NCI-H2107 (cell line): Measurements from ENCODE around the gene NDUFC2.
"Not testable (repeated sequence)": the region's sequence is repeated elsewhere in the genome, so short reads cannot be mapped to it uniquely, and the experiment has no call there.

Experiments
- DNase-seq: peaks from one replicate; lab custom pipeline; 2025; lab: John Stamatoyannopoulos, UW

Gene NDUFC2

DNA sequence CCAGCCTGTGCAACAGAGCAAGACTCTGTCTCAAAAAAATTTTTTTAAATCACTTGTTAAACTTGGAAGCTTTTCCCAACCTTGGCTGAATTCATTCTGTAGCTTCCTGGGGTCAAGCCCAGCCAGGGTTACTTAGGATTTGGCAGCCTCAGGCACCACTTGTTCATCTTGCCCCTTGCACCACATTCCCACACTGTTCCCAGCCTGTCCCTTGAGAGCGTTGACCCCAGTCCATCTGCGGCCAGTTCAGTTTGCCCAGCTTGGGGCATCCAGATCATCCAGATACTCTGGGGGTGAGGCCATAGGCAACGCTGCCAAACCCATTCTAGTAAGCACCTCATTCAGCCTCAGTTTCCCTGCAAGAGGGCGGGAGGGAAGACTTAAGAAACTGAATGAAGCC lies 24.7 kb downstream of the NDUFC2 start:
- DNase-seq, result no peak

DNA sequence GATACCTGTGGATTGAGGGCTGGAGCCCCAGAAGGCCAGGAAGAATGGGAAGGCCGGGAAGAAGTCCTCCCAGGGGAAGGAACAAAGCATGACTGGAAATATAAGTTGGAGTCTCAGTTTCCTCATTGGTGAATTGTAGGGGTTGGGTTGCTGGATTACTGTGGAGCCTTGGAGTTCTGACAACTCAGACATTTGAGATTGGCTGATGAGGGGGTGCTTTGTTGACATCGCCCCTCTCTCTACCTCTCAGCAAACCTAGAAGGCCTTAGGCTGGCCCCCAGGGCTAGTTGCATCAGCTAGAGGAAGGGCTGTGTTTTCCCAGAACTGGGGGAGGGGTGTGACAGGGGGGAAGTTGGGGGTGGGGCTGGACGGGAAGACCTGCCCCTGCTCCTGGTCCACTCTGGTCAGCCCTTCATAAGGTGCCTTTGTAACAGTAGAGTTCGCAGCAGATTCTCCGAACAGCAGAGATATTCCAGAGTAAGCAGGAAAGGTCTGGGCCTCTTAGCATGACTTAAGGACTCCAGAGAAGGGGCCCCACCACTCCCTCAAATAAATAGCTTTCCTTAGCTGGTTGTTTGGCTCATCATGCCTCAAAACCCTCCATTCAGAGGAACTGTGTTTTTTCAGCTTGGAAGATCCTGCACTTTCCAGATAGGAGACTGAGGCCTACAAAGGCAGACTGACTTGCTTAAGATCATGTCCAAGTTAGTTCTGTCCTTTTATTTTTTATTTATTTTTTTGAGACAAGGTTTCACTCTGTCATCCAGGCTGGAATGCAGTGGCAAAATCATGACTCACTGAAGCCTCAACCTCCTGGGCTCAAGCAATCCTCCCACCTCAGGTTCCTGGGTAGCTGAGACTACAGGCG lies 28.5 kb downstream of the NDUFC2 start:
- DNase-seq, result no peak

DNA sequence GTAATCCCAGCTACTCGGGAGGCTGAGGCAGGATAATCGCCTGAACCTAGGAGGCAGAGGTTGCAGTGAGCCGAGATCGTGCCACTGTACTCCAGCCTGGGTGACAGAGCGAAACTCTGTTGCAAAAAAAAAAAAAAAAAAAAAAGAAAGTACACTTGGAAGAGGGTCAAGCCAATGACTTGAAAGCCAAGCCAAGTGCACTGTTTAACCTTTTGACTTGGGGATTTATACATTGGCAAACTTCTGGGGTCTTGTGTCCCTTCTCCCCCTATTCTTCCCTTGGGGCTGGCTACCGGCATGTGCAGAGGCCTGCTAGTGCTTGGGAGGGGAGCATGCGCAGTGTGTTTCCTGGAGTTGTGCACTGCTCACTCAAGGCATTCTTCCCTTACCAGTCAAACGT lies 30.3 kb downstream of the NDUFC2 start:
- DNase-seq, result no peak

DNA sequence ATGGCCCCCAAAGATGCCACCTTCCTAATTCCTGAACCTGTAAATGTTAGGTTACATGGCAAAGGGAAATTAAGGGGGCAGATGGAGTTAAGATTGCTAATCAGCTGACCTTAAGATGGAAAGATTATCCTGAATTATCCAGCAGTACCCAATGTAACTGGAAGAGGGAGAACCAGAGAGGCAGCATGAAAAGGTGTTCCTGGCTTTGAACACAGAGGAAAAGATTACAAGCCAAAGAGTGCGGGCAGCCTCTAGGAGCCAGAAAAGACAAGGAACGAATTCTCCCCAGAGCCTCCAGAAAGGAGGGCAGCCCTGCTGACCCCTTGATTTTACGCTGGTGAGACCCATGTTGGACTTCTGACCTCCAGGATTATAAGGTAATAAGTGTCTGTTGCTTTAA lies 31.1 kb downstream of the NDUFC2 start:
- DNase-seq, result no peak

DNA sequence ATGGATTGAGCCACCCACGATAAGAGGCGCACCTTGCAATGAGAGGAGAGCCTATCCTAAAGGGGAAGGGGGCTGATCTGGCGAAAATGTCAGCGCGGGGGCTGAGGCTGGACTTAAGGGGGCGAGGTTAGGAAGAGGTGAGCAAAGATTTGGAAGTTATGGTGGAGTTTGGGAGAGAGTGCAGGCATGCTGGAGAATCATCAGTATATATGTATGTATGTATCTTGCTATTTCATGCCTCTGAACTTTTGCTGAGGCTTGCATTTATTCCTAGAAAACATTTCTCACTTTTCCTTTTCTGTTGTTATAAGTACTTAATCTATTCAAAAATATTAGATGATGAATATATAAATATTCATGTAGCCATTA lies 33.2 kb downstream of the NDUFC2 start:
- DNase-seq, result no peak

DNA sequence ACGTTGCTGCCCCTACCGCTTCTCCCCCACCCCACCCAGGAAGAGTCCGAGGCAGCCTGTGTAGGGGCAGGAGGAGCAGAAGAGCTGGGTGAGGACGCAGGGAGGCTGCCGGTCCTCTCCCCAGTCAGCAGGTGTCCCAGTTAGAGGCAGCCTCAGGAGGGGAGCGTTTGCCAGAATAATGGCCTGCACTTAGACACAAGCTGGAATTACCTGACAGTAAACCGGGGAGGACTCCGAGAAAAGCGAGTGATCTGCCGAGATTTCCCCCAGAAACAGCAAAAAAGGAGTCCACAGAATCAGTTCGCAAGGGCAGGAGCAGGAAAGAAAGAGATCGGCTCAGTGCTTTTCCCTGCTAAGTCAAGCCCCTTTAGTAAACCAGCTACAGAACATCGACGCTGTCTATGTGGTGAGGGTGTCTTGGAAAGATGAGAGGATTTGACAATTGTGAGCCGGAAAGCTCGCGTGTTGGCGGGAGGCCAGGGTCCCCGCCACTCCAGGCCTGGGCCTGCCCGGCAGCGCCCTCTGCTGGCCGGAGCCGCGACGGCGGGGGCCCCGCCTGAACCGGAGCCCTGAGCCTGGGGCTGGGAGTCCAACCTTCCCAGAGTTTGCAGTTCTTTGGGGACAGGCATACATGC lies 33.7 kb downstream of the NDUFC2 start:
- DNase-seq, result peak; percentile 50

DNA sequence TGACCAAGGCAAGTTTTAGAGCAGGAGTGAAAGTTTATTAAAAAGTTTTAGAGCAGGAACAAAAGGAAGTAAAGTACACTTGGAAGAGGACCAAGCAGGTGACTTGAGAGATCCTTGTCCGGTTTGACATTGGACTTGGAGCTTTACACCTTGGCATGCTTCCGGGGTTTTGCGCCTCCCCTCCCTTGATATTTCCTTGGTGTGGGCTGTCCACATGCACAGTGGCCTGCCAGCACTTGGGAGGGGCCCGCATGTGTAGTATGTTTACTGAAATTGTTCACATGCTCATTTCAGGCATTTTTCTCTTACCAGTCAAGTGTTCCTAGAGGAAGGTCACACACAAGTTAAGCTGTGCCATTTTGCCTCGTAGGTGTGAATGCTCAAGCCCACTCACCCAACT lies 35.0 kb downstream of the NDUFC2 start:
- DNase-seq, result no peak

DNA sequence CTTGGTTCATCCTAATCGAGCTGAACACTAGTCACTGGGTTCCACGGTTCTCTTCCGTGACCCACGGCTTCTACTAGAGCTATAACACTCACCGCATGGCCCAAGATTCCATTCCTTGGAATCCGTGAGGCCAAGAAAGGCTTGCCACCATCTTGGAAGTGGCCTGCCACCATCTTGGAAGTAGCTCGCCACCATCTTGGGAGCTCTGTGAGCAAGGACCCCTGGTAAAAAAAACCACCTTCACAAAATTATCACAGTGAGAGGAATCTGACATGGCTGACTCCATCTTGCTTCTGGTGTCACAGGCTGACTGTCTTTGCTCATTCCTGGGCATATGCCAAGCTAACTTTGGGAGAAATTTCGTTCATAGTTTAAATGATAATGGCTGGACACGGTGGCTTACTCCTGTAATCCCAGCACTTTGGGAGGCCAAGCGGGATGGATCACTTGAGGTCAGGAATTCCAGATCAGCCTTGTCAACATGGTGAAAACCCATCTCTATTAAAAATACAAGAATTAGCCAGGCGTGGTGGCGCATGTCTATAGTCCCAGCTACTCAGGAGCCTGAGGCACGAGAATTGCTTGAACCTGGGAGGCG lies 37.7 kb downstream of the NDUFC2 start:
- no peak for DNase-seq

DNA sequence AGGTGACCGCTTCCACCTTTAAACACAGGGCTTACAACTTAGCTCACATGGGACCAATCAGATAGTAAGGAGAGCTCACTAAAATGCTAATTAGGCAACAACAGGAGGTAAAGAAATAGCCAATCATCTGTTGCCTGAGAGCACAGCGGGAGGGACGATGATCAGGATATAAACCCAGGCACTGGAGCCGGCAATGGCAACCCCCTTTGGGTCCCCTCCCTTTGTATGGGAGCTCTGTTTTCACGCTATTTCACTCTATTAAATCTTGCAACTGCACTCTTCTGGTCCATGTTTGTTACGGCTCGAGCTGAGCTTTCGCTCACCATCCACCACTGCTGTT lies 38.3 kb downstream of the NDUFC2 start:
- not testable (repeated sequence) for DNase-seq

DNA sequence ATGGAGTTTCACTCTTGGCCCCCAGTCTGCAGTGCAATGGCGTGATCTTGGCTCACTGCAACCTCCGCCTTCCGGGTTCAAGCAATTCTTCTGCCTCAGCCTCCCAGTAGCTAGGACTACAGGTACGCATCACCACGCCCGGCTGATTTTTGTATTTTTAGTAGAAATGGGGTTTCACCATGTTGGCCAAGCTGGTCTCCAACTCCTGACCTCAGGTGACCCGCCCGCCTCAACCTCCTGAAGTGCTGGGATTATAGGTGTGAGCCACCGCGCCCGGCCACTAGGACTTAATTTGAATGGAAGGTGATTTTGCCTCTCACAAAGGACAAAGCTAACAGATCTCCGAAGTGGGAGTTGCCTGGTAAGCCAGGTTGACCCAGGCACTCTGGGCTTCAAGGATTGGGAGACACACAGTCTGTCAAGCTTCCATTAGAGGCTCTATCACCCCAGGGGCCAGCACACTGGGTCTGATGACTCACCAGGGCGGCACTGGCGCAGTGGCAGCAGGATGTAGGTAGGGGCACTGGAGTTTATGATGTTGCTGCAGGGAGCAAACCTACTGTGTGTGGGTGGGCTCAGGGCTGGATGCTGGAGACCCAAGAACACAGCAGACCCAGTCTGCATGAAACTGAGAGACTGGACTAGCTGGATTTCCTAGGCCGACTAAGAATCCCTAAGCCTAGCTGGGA lies 38.8 kb downstream of the NDUFC2 start:
- DNase-seq, result no peak

DNA sequence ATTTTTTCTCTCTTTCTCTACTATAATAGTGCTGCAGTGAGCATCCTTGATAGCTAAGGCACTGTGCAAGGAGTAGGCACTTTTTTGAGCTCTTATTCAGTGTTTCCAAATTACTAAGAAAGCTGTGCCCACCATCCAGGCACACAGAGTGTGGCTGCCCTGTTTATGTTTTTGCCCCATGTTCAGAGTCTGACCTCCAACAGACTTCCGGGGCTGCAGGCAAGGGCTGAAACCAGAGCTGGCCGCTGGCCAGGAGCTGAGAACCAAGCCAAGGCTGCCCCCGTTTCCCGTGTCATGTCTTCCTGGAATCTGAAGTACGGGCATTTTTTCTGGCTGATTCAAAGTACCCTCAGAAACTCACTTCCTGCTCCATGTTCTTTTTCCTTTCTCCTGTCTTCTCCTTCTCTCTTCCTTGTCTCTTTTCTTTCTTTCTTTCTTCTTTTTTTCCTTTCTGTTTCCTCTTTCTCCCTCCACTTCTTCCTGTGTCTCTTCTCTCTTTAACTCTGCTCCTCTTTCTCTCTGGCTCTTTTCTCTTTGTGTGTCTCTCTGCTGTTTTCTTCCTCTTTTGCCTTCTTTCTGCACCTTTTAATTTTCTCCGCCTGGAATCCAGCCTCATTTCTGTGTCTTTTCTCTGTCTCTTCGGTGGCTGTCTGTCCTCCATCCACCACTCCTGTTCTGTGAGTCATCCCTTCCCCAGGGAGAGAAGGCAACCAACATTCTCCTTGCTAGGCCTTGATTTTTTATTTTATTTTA lies 39.6 kb downstream of the NDUFC2 start:
- no peak for DNase-seq

DNA sequence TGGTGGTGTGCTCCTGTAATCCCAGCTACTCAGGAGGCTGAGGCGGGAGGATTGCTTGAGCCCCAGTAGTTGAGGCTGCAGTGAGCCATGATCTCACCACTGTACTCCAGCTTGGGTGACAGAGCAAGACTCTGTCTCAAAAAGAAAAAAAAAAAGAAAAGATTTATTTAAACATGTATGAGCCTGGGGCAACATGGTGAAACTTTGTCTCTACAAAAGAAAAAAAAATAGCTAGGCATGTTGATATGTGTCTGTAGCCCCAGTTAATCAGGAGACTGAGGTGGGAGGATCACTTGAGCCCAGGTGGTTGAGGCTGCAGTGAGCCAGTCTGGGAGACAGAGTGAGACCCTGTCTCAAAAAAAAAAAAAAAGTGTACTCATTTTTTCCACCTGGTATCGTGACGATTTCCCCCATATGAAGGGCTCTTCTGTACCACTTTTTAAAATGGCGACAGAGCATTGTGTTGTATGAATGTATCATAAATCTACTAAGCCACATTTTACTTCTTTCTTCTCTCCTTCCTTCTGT lies 40.2 kb downstream of the NDUFC2 start:
- no peak for DNase-seq

DNA sequence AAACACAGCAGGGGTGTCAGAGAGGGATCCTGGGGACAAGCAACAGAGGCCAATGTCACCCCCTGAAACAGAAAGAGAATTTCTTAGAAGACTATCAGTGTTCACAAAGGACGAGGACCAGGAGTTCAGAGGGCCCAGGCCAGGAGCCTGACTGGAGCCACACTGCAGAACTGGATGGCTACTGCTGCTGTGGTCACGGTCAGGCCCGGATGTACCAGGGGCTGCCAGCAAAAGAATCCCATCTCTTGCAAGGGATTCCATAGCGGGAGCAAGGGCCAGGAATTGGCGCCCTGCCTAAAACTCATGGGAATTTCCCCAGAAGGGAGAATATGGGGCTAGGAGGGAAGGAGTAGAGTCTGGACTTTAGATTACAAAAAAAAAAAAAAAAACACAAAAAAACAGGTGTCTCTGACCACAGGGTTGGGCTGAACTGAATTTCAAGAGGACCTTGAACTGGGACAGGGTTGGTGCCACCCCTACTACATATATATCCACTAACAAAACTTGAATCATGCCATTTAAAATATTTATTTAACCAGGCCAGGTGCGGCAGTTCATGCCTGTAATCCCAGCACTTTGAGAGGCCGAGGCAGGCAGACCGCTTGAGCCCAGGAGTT lies 40.9 kb downstream of the NDUFC2 start:
- DNase-seq, result no peak

DNA sequence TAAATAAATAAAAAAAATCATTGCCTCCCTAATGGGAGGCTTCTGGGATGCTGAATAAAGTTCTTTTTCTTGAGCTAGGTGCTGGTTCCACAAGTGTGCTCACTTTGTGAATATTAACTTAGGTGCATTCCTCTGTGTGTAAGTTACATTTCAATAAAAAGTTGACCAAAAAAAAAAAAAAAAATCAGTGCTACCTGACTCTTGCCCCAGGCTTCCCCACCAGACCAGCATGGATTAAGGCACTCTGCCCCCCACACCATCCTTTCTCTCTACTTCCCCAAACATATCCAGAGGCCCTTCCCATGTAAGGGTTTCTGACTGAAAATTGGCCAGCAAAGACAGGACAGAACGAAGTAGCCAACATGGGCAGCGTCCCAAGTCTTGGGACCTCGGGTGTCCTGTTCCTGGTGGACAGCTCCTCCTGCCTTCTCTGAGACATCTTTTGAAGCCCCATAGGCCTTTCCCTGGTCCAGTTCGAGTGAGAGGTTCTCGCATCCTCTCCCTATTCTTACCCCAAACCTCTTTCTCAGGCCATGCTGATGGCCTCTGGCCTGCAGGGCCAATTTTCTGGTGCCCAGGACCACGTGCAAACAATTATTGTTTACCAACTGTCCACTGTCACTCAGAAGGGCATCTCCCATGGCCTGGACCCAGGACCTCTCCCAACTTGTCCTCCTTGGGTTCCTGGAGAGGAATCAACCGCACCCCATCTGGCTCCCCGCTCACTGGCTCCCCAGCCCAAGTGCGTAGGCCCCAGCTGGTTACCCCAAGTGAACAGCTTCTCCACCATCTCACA lies 41.6 kb downstream of the NDUFC2 start:
- no peak for DNase-seq

DNA sequence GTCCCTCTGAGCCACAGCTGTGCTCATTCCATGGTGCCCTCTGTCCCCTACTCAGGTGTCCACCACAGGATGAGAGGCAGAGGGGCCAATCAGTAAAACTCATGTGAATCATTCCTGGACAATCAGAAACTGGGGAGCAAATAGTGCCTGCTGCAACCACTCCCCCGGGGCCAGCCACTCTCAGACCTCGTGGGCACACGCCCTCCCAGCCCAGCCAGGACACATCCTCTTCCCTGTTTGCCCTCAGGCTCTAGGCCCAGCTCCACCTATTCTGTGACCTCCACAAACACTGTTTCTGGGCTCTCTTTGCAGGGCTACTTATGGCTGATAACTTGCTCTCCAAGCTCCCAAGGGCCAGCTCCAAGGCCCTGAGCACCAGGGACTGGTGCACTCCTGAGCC lies 42.6 kb downstream of the NDUFC2 start:
- DNase-seq, result no peak

DNA sequence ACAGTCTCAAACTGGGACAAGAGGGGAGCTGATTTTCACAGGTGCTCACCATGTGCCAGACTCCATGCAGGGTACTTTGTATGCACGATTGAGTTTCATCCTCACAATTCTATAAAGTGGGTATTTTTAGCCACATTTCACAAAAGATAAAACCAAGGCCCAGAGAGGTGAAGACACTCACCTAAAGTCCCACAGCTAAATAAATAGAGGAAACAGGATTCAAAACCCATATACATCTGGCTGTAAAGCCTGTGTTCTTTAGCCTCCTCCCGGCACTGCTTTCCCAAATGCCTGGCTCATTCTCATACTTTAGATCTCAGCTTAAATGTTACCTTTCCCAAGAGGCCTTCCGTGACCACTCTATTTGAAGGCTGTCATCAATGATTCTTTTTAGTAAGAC lies 43.3 kb downstream of the NDUFC2 start:
- no peak for DNase-seq

DNA sequence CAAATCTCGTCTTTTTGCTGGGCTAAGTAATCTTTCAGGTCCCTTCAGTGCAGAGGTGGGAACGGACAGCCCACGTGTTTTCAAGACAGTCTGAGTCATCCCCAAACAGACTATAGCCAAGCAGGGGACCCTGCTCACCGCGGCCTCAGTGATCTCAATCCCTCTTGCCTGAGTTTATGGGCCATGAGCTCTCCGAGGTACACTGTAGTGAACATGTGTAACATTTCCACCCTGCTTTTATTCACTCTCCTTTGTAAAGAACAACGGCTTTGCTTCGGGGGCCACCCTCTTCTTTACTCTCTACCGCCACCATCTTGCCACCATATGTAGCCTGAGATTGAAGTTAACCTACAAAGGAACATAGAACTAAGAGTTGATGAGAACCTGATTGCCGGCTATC lies 45.0 kb downstream of the NDUFC2 start:
- no peak for DNase-seq

DNA sequence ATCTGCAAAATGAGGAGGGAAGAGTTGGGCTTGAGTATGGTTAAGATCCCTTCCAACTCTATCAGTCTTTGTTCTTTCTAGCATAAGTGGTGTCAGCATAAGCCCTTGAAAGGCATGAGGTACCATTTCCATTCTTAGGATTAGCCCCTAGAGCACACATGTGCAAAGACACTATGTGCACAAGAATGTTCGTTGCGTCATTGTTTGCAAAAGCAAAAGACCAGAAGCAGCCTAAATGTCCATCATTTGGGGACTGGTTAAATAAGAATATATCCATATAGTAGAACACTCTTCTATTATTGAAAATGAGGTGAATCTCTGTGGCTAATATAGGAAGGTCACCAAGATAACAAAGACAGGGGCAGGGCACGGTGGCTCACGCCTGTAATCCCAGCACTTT lies 46.6 kb downstream of the NDUFC2 start:
- DNase-seq, result no peak

DNA sequence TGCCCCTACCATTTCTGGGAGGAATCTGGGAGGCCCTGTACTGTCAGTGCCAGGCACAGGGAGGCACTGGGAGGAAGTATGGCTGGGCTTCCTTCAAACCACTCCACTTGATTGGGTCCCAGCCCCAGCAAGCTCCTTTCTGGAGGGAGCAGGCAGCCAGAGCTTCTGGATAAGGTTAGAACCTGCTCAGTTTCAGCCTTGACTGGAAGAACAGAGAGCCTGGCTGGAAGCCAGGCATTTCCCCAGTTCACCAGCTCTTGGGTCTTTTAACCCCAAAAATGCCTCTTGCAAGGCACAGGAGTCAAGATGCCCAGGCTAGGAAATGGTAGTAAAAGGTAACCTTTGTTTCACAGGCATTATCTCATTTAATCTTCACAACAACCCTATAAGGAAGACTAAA lies 47.6 kb downstream of the NDUFC2 start:
- DNase-seq, result no peak

DNA sequence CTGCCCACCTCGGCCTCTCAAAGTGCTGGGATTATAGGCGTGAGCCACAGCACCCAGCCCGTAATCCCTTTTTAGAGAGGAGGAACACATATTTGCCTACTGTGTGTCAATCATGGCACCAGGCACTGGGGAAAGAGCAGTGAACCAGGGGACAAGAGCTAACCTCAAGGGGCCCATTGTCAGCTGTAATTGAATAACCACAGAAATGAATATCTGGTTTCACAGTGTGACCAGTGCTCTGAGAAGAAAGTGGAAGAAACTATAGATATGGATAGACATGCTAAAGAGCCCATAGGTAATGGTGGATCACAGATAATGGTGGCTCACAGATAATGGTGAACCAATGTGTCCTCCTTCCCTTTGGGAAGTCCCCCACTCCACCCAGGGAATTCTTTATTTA lies 48.0 kb downstream of the NDUFC2 start:
- no peak for DNase-seq
